Stimulated activated CD8-positive, alpha-beta memory T cell treated with anti-CD3 and anti-CD28 coated beads, Interleukin-4, amount 100 ng/mL, for 24 hours (primary cell): Measurements from ENCODE around the gene HBP1.
"Not testable (repeated sequence)": the region's sequence is repeated elsewhere in the genome, so short reads cannot be mapped to it uniquely, and the experiment has no call there.

ENCODE experiments used
- DNase-seq: peaks from one replicate; pipeline ENCODE4 v3.0.0-alpha.2; 2020; ENCODE audit warnings: low read depth

HBP1 gene, protein sequence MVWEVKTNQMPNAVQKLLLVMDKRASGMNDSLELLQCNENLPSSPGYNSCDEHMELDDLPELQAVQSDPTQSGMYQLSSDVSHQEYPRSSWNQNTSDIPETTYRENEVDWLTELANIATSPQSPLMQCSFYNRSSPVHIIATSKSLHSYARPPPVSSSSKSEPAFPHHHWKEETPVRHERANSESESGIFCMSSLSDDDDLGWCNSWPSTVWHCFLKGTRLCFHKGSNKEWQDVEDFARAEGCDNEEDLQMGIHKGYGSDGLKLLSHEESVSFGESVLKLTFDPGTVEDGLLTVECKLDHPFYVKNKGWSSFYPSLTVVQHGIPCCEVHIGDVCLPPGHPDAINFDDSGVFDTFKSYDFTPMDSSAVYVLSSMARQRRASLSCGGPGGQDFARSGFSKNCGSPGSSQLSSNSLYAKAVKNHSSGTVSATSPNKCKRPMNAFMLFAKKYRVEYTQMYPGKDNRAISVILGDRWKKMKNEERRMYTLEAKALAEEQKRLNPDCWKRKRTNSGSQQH

DNA sequence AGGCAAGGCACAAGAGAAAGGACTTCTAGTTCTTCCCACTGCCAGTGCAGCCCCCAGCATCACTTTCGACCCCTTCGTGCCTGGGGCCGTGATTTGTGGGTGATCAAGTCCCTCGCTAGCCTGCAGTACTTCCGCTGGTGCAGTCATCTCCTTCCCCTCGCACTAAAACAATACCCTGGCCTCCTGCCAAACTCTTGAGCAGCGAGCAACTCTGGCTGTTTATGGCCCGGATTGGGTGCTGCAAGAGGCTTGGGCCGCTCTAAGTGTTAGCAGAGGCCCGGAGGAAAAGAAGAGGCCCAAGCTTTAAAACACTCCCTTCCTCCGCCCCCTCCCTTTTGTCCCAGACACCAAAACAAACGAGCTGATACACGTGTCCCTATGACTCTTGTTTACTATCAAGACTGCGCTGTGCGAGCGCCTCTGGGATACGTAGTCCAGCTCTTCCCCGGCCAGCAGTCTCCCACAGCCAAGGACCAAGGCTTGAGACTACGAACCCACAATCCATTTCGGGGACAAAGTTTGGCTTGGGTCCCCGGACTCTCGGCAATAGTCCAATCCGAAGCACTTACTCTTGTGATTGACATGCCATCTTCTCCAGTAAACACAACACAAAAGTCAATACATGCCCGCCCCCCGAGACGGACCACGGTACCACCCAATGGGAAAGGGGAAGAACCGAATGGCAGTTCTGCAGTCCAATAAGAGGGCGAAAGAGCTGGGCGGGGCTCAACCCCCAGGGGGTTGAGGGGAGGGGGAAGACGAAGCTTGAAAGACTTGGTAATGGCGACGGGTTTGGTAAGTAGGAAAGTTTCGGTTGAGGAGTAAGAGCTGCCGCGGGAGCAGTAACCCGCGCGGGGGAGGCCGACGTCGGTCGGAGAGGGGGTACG, at the start of gene HBP1:
HBP1 (plus strand) TSS at position 771 of the 887 bp plus-strand sequence. CDS start 10,891 bp downstream, outside the sequence.
- DNase-seq = peak; percentile 94

DNA sequence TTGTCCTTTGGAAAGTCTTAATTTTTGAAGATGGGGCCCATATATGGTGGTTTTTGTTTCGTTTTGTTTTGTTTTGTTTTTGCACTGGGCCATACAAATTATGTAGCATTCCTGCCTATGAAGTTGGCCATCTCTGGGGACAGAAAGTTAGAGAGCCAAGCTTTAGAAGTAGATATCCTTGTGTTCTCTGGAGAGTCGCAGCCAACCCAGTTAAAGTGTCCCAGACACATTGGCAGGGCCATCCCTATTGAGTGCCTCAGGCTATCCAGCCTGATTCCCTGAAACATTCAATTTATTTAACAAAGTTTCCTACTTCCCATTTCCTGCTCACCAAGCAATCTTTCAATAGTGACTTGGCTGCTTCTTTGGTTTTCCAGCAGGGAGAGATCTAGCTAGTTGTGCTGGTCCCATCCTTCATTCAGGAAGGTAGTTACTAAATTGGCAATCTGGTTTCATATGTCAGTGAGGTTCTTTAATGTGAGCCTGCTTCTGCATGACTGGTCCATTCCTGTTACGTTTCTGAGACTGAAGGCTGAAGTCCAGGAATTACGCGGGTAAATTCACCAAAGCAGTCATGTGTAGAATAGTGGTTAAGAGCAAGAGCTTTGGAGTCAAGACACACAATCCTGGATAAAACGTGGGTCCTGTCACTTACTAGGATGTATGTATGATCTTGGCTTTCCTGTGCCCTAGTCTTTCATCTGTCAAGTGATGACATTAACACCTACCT, 49.3 kb upstream of the HBP1 start:
- DNase-seq = no peak

DNA sequence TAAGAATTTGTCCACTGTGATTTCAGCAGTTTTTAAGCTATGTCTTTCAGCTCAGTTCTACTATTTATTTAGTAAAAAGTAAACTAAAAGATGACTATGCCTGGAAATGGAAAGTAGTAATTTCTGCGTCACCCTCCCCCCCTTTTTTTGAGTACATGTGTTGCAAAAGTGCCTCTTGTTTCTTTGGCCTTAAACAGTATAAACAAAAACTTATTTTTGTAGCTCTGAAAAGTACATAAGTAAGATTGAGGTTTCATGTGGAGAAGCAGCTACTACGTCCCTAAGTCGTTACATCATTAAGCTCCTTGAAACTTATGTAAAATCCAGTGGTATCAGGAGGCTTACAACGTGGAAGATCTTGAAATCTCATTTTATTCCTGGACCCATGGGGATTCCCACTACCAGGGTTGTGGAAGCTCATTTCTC, 46.3 kb upstream of the HBP1 start:
- DNase-seq = no peak

DNA sequence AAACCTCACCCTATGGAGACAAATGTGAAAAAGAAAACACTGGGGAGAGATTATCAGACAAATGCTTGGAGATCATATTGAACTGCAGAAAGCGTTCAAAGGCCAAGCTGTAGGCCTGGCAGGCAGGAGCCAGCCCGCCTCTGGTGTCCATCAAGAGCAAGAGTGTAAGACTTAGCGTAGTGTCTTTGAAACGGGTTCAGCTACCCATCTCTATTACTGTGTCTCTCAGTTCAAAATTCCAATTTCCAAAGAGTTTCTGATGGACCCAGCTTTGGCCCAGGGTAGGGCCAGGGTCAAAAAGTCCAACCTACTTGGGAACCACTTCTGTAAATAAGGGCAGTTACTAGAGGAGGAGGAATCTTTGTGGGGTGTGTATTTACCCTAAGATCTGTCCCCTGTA, 45.4 kb upstream of the HBP1 start:
- DNase-seq = no peak

DNA sequence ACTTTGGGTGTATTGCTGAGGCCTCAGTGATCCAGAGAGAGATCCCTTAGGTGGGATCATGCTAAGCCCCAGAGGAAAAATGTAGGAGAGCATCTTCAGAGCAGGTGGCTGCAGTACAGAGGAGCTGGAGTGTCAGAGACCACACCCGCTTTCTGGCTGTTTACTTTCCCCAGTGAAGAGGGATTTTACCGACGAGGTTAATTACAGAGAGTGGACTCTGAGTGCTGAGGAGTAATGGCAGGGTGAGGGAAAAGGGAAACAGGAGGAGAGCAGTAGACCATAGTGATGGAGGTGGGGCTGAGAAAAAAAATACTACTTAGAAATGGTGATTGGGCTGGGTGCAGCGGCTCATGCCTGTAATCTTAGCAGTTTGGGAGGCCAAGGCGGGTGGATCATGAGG, 43.3 kb upstream of the HBP1 start:
- no peak for DNase-seq

DNA sequence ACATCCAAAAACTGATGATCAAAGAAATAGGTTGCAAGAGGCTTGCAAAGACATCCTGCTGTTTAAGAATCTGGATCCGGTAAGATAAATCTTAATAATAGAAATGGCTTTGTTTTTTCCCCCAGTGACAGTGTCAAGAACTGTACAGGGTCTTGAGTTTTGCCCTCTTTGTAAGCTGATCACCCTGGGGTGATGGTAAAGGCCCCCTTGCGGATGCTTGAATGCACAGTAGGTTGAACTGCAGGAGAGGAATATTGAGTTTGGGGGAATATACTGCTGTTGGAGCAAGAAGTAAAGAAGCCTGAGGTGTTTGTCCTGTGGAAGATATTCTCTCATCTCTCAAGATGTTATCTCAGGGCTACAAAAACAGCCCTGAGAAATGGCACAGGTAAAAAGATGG, 40.6 kb upstream of the HBP1 start:
- DNase-seq = no peak

DNA sequence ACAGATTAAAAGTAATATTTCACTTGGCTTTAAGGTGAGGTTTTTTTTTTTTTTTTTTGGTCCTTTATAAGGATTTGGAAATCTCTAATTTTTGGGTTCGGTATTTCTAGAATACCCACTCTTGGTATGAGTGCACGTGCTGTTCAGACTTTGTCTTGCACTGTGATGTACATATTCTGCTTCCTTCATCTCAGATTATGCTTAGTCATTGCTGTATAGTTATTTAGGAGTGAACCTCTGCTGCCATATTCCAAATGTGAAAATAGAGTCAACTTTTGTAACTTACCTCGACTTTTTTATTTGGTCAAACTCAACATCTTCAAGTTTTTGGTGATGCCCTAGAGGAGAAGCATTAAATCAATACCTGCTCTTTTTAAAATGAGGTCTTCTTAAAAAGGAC, 40.1 kb upstream of the HBP1 start:
- DNase-seq = no peak

DNA sequence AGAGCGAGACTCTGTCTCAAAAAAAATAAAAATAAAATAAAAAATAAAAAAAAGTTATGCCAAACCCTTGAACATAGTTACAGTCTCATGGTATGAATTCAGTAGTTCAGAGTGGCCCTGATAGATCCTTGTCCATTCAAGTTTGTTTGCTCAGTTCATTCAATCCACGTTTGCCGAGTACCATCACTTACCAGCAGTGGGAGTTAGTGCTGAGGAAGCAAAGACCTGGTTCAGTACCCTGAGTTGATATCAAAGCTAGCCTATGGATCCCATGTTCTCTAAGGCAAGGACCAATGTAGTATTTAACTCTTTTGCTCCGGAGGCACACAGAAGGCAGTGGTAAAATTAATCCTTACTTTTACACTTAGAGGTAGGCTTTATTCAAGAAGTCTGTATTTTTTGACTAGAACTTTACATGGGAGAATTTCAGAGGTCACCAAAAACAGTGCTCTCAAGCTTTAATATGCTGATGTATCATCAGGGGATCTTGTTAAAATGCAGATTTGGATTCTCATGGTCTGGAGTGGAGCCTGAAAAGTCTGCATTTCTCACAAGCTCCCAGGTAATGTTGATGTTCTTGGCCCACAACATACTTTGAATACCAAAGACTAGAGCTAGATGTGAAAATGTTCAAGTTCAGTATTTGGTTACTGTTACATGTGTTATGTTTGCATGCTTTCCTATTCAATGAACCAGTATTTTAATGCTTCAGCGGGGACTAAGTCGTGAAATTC, 38.1 kb upstream of the HBP1 start:
- DNase-seq = no peak

DNA sequence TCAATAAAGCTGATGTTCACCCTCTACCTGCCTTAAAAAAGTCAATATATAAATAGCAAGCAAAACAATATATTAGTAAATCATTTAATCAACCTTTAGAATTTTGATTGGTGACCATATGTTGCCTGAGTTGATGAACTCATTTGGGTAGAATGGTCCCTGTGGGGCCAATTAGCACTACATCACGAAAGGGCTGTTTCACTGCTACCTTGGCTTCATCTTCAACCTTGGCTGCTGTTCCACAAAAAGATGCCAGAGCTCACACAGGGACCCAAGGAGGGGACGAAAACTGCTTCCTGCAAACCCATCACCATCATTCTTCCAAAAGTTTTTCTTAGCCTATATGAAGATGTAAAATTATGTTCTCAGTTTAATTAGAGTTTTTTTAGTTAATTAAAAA, 35.4 kb upstream of the HBP1 start:
- DNase-seq = no peak

DNA sequence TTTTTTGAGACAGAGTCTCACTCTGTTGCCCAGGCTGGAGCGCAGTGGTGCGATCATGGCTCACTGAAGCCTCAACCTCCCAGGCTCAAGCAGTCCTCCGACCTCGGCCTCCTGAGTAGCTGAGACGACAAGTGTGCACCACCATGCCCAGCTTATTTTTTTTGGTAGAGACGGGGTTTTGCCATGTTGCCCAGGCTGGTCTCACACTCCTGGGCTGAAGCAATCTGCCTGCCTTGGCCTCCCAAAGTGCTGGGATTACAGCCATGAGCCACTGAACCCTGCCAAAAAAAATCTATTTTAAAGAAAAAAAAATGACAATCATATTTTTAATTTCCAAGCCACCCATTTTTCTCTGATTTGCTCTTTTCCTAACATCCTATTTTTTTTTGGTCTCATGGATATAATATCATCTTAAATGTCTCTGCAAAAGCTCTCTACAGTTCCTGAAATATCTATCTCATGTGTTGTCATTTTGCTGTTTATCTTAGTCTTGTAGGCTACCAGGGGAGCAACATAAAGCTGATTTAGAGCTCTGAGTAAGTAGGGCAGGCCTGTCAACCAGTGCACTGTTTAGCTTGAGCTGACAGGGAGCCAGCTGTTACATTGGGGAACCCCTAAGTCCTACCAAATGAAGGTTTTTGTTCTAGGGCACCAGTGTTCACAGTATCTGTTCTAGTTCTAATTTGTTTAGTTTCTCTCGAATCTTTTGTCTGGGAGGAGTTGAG, 29.9 kb upstream of the HBP1 start:
- no peak for DNase-seq

DNA sequence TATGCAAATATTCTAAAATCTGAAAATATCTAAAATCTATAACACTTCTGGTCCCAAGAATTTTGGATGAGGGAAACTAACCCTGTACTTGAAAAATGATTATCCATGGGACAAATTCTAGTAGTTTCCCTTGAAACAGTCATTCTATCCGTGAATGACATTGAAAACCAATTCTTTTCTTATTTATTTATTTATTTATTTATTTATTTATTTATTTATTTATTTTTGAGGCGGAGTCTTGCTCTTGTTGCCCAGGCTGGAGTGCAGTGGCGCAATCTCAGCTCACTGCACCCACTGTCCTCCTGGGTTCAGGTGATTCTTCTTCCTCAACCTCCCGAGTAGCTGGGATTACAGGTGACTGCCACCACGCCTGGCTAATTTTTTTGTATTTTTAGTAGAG, 24.9 kb upstream of the HBP1 start:
- not testable (repeated sequence) for DNase-seq

DNA sequence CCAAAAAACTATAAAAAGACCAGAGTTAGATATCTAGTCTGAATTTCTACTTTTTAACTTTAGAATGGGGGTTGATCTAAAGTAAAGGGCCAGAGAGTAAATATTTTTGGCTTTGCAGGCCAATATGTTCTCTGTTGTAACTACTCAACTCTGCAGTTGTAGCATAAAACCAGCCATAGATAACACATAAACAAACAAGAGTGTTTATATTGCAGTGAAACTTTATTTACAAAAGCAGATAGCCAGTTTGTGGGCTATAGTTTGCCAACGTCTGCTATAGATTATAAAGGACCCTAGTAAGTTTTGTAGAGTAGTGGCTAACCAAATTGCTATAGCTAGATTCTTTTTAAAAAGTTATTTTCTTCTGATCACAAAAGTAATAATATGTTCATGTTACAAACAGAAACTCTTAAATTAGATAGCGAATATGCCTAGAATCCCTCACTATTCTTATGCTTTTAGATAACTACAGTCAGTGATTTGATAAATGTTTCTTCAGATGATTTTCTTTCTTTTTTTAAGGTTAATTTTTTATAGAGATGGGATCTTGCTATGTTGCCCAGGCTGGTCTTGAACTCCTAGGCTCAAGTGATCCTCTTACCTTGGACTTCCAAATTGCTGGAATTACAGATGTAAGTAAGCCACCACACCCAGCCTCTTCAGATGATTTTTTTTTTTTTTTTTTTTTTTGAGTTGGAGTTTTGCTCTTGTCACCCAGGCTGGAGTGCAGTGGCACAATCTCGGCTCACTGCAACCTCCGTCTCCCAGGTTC, 23.6 kb upstream of the HBP1 start:
- DNase-seq = no peak

DNA sequence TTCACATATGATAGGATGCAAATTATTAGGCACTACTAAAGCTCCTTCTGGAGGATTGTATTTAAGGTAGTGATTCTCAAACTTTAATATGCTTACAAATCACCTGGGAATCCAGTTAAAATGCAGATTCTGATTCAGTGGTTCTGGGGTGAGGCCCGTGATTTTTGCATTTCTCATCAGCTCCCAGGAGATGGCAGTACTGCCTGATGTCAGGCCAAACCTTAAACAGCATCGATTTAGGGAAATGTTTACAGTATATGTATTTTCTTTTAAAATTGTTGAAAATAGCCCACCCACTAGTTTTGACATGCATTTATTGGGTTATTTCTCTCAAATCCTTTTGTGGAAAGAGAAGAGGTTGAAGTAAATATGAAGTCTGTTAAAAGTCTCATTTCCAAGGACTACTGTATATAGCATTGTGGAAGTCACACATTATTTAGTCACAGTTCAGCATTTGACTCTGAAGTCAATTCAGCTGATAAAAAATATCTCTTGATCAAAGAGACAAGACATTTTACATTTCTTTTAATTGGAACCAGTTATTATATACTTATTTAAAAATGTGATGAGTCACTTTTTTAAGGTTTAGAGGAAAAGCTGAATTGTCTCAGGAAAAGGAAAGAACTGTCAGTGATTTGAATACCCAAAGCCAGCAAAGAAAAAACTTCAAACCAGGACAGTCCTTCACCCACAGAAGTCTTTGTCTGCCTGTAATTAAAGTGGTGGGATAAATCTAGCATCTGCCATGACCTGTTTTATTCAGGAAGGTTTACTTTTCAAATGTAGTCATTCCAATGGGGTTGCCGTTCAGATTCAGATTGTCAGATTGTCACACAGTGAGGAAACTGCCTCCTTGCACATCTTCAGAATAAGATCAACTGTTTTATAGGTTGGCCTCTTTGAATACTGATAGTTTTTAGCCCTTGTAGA, 21.1 kb upstream of the HBP1 start:
- no peak for DNase-seq

DNA sequence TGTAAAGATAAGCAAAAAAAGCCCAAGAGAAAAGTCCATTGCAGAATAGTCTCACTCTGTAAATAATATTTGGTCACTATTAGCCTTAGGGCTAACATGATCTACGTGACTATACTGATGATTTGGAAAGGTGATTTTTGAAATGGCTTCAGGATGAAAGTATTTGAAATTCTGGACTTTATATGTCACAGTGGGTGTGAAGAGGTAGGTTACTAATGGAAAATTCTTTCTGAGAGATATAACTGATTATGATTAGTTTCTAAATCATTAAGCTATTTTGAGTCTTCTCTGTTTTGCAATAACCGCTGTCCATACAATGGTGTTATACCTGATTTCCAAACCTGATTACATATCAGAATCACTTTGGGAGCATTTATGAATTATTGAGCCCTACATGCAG, 20.1 kb upstream of the HBP1 start:
- DNase-seq = no peak

DNA sequence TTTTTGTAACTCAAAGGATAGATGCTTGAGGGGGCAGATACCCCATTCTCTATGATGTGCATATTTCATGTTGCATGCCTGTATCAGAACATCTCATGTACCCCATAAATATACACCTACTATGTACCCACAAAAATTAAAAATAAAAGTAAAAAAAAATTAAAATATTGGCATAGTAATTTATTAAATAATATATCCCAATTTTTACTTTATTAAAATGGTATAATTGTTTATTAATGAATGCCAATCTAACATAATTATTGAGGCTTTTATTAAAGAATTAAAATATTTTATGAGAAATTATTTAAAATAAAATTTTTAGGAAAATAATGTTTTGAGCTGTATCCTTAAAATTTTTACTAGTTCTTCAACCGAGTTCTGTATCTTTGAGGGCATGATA, 18.9 kb upstream of the HBP1 start:
- no peak for DNase-seq

DNA sequence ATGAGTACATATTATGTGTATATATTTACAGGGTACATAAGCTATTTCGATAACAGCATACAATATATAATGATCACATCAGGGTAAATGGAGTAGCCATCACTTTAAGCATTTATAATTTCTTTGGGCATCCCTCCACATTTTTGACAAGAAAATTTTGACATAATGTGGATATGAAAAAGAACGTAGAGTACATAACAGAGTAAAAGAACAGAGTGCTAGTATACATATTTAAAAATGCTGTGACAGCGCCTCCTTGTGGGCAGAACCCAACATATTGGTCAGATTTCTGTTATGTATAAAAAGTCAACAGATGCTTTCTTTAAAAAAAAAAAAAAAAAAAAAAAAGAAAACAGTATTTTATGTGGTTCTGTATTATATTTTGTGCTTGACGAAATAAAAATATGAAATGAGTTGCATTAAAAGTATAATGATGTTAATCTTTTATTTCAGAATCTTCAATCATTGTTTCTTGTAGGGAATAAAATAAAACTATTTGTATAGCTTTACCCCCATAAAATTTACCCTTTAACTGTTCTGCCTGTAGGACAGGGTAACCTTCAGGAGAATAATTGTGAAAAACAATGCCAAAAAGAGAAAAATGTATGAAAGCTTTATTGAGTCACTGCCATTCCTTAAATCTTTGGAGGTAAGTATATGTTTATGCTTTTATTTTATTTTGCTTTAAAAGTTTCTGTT, 18.3 kb upstream of the HBP1 start:
- peak; percentile 53 for DNase-seq

DNA sequence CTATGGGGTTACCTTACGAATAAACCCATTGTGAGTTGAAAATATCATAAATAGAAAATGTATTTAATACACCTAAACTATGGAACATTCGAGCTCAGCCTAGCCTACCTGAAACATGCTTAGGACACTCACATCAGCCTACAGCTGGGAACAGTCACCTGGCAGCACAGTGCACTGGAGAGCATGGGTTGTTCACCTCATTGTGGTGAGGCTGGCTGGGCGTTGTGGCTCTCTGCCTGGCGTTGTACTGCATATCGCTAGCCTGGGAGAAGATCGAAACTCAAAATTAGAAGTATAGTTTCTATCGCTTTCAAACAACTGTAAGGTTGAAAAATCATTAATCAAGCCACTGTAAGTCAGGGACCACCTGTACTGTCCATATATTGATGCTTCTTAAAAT, 17.3 kb upstream of the HBP1 start:
- DNase-seq = no peak

DNA sequence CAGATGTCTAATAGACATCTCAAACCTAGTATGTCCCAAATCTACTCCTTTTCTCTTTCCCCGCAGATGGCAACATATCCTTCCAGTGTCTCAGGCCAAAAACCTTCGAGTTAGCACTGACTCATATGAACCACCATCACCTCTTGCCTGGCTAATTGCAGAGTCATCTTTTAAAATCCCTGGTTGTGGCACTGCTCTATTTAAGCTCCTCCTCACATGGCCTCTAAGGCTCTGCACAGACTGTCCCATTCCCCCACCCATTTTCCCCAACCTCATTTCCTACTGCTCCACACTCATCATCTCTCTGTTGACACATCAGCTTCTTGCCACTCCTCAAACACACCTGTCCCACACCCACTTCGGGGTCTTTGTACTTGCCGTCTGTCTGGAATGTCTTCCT, 16.8 kb upstream of the HBP1 start:
- DNase-seq = no peak
